Lung (tissue), 12 donors: Measurements from ENCODE around the gene TFR2. TPM values are rescaled to one million over a fixed set of nuclear protein-coding genes. Genes with fewer than 3 reads are reported as not detected.

ENCODE experiments used
- ATAC-seq: fragments of 200-7000 bp; cut with Tn5 transposase; one replicate; pipeline ENCODE4 v1.9.1; 2020; ENCODE audit warnings: moderate number of reproducible peaks; ENCODE audit not compliant: insufficient read depth, low FRiP score
- DNase-seq, 3 donors: peaks; one replicate each; pipeline ENCODE4 v3.0.0-alpha.2; 2013 to 2017
- H3K27ac ChIP-seq, 2 donors: one replicate each; pipeline ENCODE4 v1.5.1; 2013; ENCODE audit warnings: mild to moderate bottlenecking in 2 of 2, moderate library complexity in 2 of 2, control low read depth in 1 of 2, inconsistent platforms in 1 of 2, low read depth in 1 of 2, low read length in 1 of 2
- H3K27me3 ChIP-seq, 3 donors: one replicate each; pipeline ENCODE4 v1.5.1; 2013; ENCODE audit warnings: low read length in 2 of 3; ENCODE audit not compliant: control insufficient read depth in 3 of 3, insufficient read depth in 3 of 3
- H3K36me3 ChIP-seq, 4 donors: one replicate each; pipeline ENCODE4 v1.5.1; 2013; ENCODE audit warnings: low read length in 4 of 4, mild to moderate bottlenecking in 1 of 4, moderate library complexity in 1 of 4; ENCODE audit not compliant: control insufficient read depth in 4 of 4, insufficient read depth in 4 of 4
- H3K4me1 ChIP-seq, 5 donors: one replicate each; pipeline ENCODE4 v1.5.1; 2013; ENCODE audit warnings: low read length in 5 of 5, mild to moderate bottlenecking in 2 of 5, moderate library complexity in 1 of 5; ENCODE audit not compliant: control insufficient read depth in 5 of 5, insufficient read depth in 5 of 5
- H3K4me3 ChIP-seq: one replicate; pipeline ENCODE4 v1.5.1; 2013; ENCODE audit warnings: mild to moderate bottlenecking, control low read depth, moderate library complexity
- H3K9ac ChIP-seq, 2 donors: one replicate each; pipeline ENCODE4 v1.5.1; 2013; ENCODE audit warnings: low read length in 2 of 2, control low read depth in 1 of 2; ENCODE audit not compliant: insufficient read depth in 1 of 2
- H3K9me3 ChIP-seq, 4 donors: one replicate each; pipeline ENCODE4 v1.5.1; 2013; ENCODE audit warnings: low read length in 3 of 4, mild to moderate bottlenecking in 1 of 4, moderate library complexity in 1 of 4; ENCODE audit not compliant: control insufficient read depth in 4 of 4, insufficient read depth in 3 of 4
- CTCF ChIP-seq: IDR thresholded peaks from 2 replicates; pipeline ENCODE4 v1.5.1; 2012; ENCODE audit warnings: mild to moderate bottlenecking; ENCODE audit errors: control extremely low read depth, extremely low read depth
- WGBS, 2 donors: extraction: QIAGEN DNeasy Blood & Tissue Kit; methylation state at CpG; one replicate each; pipeline ENCODE4 v1.1.7; 2013; 5-methylcytosine and 5-hydroxymethylcytosine counted together
- polyA plus RNA-seq, 2 donors: library from polyadenylated mRNA; stranded (reverse); fragments of 200-250 nt; gene quantifications; one replicate each; pipeline ENCODE4 v1.2.1, GENCODE V29; 2013
- total RNA-seq, 2 donors: library from RNA; depleted of rRNA in 1 of 2; stranded (reverse); fragments of >200 nt in 1 of 2; gene quantifications; one replicate each; pipeline ENCODE4 v1.2.1, GENCODE V29; 2014 to 2021
- donor health status: control.
- donor health status: control.
- donor health status: Bipolar disorder and iron deficiency.
- donor health status: healthy.
- donor health status: DM: yes; HTN: yes; CAD: no.

TFR2 gene
- total and polyA plus RNA-seq, 4 donors: 0.33 to 2.1 (median 1.3) TPM

GRCh38 chr7:100620804-100621203, 20.5 kb downstream of the TFR2 start:
- no peak overlapping the region for H3K9ac ChIP-seq
- no peaks in the 10 kb centered on the region for H3K27me3 ChIP-seq
- DNase-seq: no peak
- ATAC-seq: no peak
- no peaks in the 10 kb centered on the region for H3K4me1 ChIP-seq
- no peak for TF ChIP-seq CTCF
- no peaks in the 10 kb centered on the region for H3K9me3 ChIP-seq
- H3K27ac ChIP-seq: no peak overlapping the region
- WGBS, 2 donors: 96% methylated on average over 23 of the region's 23 CpGs
- peaks cover 0 to 1% (median 0%) of the 10 kb centered on the region in 4 donors for H3K36me3 ChIP-seq
- no peak overlapping the region for H3K4me3 ChIP-seq

- Histone ChIP-seq H3K27ac (no peak overlapping the region), H3K4me3 (no peak overlapping the region), H3K36me3 (peaks cover 0 to 1% (median 0%) of the 10 kb centered on the region in 4 donors), H3K4me1 (no peaks in the 10 kb centered on the region), H3K27me3 (no peaks in the 10 kb centered on the region), H3K9me3 (no peaks in the 10 kb centered on the region), H3K9ac (no peak overlapping the region)
- ATAC-seq: no peak
- no peak for DNase-seq
- WGBS, 2 donors: 93 to 97% methylated on average over 6 of the region's 6 CpGs
- no peak for TF ChIP-seq CTCF
Observed at GRCh38 chr7:100620239-100620638, 21.1 kb downstream of the TFR2 start.

GRCh38 chr7:100614308-100614861, 27.0 kb downstream of the TFR2 start:
- ATAC-seq: no peak
- no peaks in the 10 kb centered on the region for H3K27me3 ChIP-seq

More at GRCh38 chr7:100614308-100614861, 27.0 kb downstream of the TFR2 start:
- H3K4me1 ChIP-seq: peaks cover 0 to 11% (median 7%) of the 10 kb centered on the region in 5 donors
- peaks cover 0 to 9% (median 0%) of the 10 kb centered on the region in 4 donors for H3K36me3 ChIP-seq
- no peak for TF ChIP-seq CTCF
- H3K4me3 ChIP-seq: no peak overlapping the region
- H3K9me3 ChIP-seq: no peaks in the 10 kb centered on the region
- H3K9ac ChIP-seq: no peak overlapping the region
- H3K27ac ChIP-seq: no peak overlapping the region
- WGBS, 2 donors: 79 to 94% methylated on average over 6 of the region's 6 CpGs
- no peak for DNase-seq
